Measurements from ENCODE around the gene SNRNP70.
A peak's percentile ranks its signal among the peaks of the same experiment; 100 is the strongest.
"Not testable (repeated sequence)": the region's sequence is repeated elsewhere in the genome, so short reads cannot be mapped to it uniquely, and the experiment has no call there.

SNRNP70 gene, protein sequence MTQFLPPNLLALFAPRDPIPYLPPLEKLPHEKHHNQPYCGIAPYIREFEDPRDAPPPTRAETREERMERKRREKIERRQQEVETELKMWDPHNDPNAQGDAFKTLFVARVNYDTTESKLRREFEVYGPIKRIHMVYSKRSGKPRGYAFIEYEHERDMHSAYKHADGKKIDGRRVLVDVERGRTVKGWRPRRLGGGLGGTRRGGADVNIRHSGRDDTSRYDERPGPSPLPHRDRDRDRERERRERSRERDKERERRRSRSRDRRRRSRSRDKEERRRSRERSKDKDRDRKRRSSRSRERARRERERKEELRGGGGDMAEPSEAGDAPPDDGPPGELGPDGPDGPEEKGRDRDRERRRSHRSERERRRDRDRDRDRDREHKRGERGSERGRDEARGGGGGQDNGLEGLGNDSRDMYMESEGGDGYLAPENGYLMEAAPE

DNA sequence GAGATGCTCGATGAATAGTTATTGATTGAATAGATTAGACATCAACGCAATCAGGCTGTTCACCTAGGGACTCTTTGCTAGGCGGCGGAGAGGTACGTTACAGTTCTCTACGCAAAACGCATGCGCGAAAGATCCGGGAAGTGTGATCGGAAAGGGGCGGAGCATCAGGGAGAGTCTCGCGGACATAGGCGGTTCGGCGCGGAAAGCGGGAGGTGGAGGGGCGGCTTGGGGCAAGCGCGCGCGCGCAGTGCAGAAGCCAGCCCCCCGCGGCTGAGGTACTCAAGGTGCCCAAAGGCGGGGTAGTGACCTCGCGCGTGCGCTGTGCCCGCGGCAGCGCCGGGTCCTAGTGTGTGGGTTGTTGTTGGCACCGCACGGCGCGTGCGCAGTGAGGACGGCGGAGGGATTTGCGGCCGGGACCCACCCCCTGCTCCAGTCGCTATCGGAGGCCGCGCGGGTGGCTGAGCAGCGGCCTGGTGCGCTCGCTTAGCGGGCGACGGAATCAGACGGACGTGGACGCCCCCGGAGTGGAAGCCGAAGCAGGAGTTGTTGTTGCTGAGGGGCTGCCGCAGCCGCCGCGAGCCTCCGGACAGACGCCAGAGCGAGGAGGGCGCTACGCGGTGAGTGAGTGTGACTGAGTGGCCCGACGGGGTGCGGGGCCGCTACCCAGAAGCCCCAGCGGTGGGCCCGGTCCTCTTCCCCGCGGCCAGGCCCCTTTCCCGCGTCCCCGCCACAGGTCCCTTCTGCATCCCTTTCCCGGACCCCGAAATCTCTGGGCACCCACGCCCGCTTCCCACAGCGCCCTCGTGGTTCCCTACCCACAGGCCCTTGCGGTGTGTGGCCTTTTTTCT, at the start of gene SNRNP70:
Gene SNRNP70, plus strand, starts transcription at position 432 of the 848 bp plus-strand sequence. CDS start 964 bp downstream, outside the sequence.
- TF ChIP-seq, protein P1, sequence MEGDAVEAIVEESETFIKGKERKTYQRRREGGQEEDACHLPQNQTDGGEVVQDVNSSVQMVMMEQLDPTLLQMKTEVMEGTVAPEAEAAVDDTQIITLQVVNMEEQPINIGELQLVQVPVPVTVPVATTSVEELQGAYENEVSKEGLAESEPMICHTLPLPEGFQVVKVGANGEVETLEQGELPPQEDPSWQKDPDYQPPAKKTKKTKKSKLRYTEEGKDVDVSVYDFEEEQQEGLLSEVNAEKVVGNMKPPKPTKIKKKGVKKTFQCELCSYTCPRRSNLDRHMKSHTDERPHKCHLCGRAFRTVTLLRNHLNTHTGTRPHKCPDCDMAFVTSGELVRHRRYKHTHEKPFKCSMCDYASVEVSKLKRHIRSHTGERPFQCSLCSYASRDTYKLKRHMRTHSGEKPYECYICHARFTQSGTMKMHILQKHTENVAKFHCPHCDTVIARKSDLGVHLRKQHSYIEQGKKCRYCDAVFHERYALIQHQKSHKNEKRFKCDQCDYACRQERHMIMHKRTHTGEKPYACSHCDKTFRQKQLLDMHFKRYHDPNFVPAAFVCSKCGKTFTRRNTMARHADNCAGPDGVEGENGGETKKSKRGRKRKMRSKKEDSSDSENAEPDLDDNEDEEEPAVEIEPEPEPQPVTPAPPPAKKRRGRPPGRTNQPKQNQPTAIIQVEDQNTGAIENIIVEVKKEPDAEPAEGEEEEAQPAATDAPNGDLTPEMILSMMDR (IDR thresholded peaks at IDR 0.05; ENCODE audit: extremely low read depth, missing control alignments) = no peak
- peak; percentile 99 for DNase-seq (ENCODE audit: low spot score)

DNA sequence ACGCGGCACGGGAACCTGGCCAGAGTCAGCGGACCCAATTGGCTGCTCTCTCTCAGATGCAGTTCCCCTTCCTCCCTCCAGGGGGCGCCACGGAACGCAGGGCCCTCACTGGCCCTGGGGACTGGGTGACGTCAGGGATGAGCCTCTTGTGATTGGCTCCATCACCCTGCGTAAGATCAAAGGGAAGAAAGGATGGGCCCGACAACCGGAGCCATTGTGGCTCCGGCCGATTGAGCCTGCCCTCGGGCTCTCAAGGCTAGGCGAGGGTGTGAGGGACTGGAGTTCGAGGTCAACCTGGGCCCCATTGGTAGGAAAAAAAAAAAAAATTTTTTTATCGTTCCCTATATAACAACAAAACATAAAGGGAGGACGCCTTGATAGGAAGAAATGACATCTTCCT, 48.4 kb upstream of the SNRNP70 start, which contains the start of gene CGB1:
Gene CGB1, minus strand, starts transcription at position 81 of the 400 bp plus-strand sequence. CDS start 184 bp downstream, outside the sequence.
- TF ChIP-seq, protein P1 (IDR thresholded peaks at IDR 0.05; ENCODE audit: extremely low read depth, missing control alignments) = peak; percentile 38
- peak; percentile 25 for DNase-seq (ENCODE audit: low spot score)

DNA sequence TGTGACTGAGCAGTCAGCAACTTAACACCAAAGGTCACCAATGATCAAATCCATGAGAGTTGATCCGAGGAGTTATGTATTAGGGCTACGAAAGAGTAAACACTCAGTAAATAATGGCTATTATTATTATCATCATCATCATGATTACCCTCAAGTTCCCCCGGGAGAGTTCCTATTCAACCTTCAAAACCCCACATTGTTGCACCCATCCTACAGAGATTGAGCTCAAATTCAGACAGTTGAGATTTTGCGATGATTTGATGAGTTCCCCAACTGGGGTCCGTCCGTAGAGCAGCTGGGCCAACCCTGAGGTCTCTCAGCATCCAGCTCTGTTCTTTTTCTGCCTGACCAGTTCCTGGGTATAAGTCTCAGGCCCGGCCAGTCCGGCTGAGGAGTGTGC, 47.1 kb upstream of the SNRNP70 start:
- DNase-seq (ENCODE audit: low spot score) = not testable (repeated sequence)

DNA sequence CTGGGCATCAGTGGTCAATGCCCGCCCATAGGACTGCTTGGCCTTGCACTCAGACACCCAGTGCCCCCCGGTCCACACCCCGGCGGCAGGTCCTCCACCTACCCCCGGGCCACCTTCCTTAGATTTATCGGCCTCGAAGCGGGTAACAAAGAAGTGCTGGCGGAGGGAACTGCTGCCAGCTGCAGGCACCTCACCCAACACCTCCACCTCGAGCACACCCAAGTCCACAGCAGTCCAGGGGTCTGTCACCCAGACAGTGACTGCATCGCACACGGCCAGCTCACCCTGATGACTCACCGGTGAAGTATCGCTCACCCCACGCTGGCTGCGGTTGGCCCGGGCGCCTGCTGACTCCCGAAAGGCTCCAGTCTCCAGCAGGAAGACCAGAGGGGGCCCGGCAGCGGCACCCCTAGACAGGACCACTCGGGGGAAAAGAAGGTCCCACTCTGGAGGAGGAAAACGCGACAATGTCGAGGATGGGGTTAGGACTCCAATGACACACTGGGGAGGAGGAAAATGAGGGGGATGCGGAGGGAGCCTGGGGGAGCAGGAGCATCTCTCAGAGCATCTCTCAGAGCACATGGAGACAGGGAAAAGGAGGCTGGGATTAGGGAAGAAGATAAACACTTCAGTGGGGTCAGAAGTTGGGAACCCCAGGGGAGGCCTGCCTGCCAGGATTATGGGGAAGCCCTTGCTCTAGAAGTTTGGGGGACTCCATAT, 46.5 kb upstream of the SNRNP70 start:
- DNase-seq (ENCODE audit: low spot score) = not testable (repeated sequence)

DNA sequence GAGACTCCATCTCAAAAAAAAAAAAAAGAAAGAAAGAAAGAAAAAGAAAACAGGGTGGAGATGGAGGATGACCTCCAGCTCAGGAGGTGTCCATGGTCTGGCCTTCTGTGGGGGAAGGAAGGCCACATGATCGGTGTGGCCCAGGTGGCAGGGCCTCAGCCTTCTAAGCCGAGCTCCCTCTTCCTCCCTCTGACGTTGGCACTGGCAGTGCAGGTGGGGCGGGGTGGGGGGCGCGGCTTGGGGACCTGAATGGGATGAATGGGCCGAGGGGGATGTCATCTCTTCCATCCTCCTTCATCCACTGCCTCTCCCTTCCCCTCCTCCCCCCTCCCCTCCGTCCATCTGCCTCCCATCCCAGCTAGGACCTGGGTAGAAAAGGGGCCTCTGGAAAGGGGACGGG, 45.5 kb upstream of the SNRNP70 start:
- not testable (repeated sequence) for DNase-seq (ENCODE audit: low spot score)

DNA sequence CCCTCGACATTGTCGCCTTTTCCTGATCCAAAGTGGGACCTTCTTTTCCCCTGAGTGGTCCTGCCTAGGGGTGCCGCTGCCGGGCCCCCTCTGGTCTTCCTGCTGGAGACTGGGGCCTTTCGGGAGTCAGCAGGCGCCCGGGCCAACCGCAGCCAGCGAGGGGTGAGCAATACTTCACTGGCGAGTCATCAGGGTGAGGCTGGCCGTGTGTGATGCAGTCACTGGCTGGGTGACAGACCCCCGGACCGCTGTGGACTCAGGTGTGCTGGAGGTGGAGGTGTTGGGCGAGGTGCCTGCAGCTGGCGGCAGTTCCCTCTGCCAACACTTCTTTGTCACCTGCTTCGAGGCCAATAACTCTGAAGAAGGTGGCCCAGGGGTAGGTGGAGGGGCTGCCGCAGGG, 43.1 kb upstream of the SNRNP70 start:
- no peak for DNase-seq (ENCODE audit: low spot score)

DNA sequence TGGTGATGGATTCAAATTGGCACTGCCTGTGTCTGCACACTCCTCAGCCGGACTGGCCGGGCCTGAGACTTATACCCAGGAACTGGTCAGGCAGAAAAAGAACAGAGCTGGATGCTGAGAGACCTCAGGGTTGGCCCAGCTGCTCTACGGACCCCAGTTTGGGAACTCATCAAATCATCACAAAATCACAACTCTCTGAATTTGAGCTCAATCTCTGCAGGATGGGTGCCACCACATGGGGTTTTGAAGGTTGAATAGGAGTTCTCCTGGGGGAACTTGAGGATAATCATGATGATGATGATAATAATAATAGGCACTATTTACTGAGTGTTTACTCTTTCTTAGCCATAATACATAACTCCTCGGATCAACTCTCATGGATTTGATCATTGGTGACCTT, 42.6 kb upstream of the SNRNP70 start:
- DNase-seq (ENCODE audit: low spot score) = not testable (repeated sequence)

More for the DNA sequence above, 43.1 kb upstream of the SNRNP70 start:
- TF ChIP-seq, protein P1 (IDR thresholded peaks at IDR 0.05; ENCODE audit: extremely low read depth, missing control alignments) = no peak

DNA sequence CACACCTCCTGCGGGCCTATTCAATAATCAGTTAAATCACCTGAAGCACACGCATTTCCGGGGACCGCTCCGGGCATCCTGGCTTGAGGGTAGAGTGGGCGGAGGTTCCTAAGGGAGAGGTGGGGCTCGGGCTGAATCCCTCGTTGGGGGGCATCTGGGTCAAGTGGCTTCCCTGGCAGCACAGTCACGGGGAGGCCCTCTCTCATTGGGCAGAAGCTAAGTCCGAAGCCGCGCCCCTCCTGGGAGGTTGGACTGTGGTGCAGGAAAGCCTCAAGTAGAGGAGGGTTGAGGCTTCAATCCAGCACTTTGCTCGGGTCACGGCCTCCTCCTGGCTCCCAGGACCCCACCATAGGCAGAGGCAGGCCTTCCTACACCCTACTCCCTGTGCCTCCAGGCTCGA, 41.7 kb upstream of the SNRNP70 start, which contains the start of gene CGB5:
Gene CGB5, plus strand, starts transcription at position 301 of the 400 bp plus-strand sequence. CDS start 362 bp downstream, outside the sequence.
- DNase-seq (ENCODE audit: low spot score) = not testable (repeated sequence)

DNA sequence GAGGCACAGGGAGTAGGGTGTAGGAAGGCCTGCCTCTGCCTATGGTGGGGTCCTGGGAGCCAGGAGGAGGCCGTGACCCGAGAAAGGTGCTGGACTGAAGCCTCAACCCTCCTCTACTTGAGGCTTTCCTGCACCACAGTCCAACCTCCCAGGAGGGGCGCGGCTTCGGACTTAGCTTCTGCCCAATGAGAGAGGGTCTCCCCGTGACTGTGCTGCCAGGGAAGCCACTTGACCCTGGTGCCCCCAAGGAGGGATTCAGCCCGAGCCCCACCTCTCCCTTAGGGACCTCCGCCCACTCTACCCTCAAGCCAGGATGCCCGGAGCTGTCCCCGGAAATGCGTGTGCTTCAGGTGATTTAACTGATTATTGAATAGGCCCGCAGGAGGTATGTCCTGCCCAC, 36.2 kb upstream of the SNRNP70 start, which contains the start of gene CGB8:
Gene CGB8, minus strand, starts transcription at position 101 of the 400 bp plus-strand sequence. CDS start 372 bp downstream, outside the sequence.
- not testable (repeated sequence) for DNase-seq (ENCODE audit: low spot score)

DNA sequence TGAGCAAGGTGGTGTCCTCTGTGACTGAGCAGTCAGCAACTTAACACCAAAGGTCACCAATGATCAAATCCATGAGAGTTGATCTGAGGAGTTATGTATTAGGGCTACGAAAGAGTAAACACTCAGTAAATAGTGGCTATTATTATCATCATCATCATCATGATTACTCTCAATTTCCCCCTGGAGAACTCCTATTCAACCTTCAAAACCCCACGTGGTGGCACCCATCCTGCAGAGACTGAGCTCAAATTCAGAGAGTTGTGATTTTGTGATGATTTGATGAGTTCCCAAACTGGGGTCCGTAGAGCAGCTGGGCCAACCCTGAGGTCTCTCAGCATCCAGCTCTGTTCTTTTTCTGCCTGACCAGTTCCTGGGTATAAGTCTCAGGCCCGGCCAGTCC, 35.4 kb upstream of the SNRNP70 start:
- not testable (repeated sequence) for DNase-seq (ENCODE audit: low spot score)

DNA sequence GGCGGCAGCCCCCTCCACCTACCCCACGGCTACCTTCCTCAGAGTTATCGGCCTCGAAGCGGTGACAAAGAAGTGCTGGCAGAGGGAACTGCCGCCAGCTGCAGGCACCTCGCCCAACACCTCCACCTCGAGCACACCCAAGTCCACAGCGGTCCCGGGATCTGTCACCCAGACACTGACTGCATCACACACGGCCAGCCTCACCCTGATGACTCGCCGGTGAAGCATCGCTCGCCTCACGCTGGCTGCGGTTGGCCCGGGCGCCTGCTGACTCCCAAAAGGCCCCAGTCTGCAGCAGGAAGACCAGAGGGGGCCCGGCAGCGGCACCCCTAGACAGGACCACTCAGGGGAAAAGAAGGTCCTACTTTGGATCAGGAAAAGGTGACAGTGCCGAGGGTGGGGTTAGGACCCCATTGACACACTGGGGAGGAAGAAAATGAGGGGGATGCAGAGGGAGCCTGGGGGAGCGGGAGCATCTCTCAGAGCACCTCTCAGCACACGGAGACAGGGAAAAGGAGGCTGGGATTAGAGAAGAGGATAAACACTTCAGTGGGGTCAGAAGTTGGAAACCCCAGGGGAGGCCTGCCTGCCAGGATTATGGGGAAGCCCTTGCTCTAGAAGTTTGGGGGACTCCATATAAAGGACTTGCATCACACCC, 34.7 kb upstream of the SNRNP70 start:
- not testable (repeated sequence) for DNase-seq (ENCODE audit: low spot score)

Data from GM20000 (cell line).